Natural killer cell (primary cell): ENCODE results near the gene WDHD1. TPM values are rescaled to one million over a fixed set of nuclear protein-coding genes. Genes with fewer than 3 reads are reported as not detected.
"Not testable (repeated sequence)": the region's sequence is repeated elsewhere in the genome, so short reads cannot be mapped to it uniquely, and the experiment has no call there.

Source experiments
- ATAC-seq, 3 donors: fragments of 150-1000 bp in 2 of 3; fragments of 200-7000 bp in 1 of 3; cut with Tn5 transposase; 1 replicate in 1 of 3; 2 replicates in 2 of 3; pipeline ENCODE4 v1.10.0; 2021; ENCODE audit warnings: mild to moderate bottlenecking in 2 of 3, moderate library complexity in 2 of 3
- DNase-seq, 2 donors: peaks; one replicate each; pipeline versions ENCODE4 v3.0.0 to v3.0.0-alpha.2; 2013 to 2021; ENCODE audit warnings: mixed read lengths in 1 of 2
- H3K27ac ChIP-seq: one replicate; pipeline ENCODE4 v1.5.1; 2013; ENCODE audit warnings: mild to moderate bottlenecking, low read length
- H3K27me3 ChIP-seq: one replicate; pipeline ENCODE4 v1.6.1; 2013; ENCODE audit warnings: low read length; ENCODE audit not compliant: control insufficient read depth, insufficient read depth
- H3K36me3 ChIP-seq: one replicate; pipeline ENCODE4 v1.6.1; 2013; ENCODE audit warnings: low read length; ENCODE audit not compliant: control insufficient read depth, insufficient read depth
- H3K4me1 ChIP-seq: one replicate; pipeline ENCODE4 v1.6.1; 2013; ENCODE audit warnings: low read length; ENCODE audit not compliant: control insufficient read depth, insufficient read depth
- H3K4me3 ChIP-seq: one replicate; pipeline ENCODE4 v1.5.1; 2013; ENCODE audit warnings: low read length
- H3K9me3 ChIP-seq: one replicate; pipeline ENCODE4 v1.6.1; 2013; ENCODE audit warnings: low read length; ENCODE audit not compliant: control insufficient read depth, insufficient read depth
- H3K27ac Mint-ChIP-seq, 2 donors: one replicate each; pipeline ENCODE4 v1.8.0; 2022; ENCODE audit warnings: mild to moderate bottlenecking in 2 of 2, mixed read lengths in 2 of 2, moderate library complexity in 1 of 2
- H3K27me3 Mint-ChIP-seq, 2 donors: one replicate each; pipeline ENCODE4 v1.8.0; 2022; ENCODE audit warnings: low read depth in 2 of 2, mixed read lengths in 2 of 2
- H3K36me3 Mint-ChIP-seq: one replicate; pipeline ENCODE4 v1.8.0; 2022; ENCODE audit warnings: mixed read lengths
- H3K4me1 Mint-ChIP-seq, 2 donors: one replicate each; pipeline ENCODE4 v1.8.0; 2022; ENCODE audit warnings: mixed read lengths in 2 of 2
- H3K4me3 Mint-ChIP-seq: one replicate; pipeline ENCODE4 v1.8.0; 2022; ENCODE audit warnings: mild to moderate bottlenecking, moderate library complexity, mixed read lengths
- H3K9me3 Mint-ChIP-seq, 2 donors: one replicate each; pipeline ENCODE4 v1.8.0; 2022; ENCODE audit warnings: mixed read lengths in 2 of 2
- CTCF ChIP-seq: fragments of 200-600 bp; IDR thresholded peaks from one replicate; pipeline ENCODE4 v1.8.0; 2022; ENCODE audit warnings: antibody characterized with exemption
- WGBS: methylation state at CpG from one replicate; pipeline ENCODE4 v1.1.7; 2013; ENCODE audit warnings: missing lambda C conversion rate; ENCODE audit not compliant: insufficient coverage; 5-methylcytosine and 5-hydroxymethylcytosine counted together
- intact Hi-C: fragments of 100-400 bp; cut with micrococcal nuclease; formaldehyde crosslinking; loops from one replicate; pipeline ENCODE4 v1.14.2; 2022
- total RNA-seq, 4 donors: library from RNA; stranded (reverse); fragments of 120-200 nt in 1 of 4; gene quantifications; one replicate each; pipeline versions ENCODE4 v1.2.3 to v1.2.4, GENCODE V29; 2013 to 2022

Gene WDHD1
- total RNA-seq, 3 donors from 2014 or later (not counting 1 experiment from before 2014, with no cell fraction given): 4.5 to 5.4 (median 5.3) TPM

DNA sequence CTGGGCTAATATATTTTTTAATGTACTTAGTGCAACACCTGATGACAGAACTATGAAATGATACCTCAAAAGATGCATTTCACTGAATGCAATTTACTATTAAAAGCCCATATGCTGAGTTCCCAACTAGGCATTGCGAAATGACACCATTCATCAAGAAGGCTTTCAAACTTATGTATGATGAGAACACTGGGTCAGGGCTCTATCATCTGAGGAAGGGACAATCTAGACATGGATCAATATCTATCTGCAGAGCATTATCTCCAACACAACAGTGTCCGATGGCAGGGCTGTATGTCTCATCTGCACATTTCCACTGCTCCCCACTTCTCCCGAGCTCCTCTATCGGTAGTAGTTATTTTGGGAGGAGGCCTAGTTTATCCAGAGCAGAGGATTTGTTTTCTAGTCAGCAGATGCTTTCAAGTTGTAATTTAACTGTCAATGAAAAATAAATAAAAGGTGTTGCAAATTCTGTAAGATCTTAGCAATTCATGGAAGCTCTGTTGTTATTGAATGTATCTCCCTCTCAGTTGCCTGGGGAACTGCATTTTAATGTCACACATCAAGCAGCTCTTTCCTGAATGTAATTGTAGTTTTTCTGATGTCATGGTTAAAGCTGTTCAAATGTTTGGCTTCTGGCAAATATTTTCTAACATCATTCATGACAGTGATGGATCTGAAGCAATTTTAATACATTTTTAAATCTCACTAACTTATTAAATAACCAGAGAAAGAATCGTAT is 116.9 kb downstream of the WDHD1 start:
- peaks cover 3% of the 10 kb centered on the region for H3K4me1 ChIP-seq
- no peak overlapping the region for H3K4me3 Mint-ChIP-seq
- H3K27ac Mint-ChIP-seq: peak overlapping the region in 1 of 2 donors; percentile 34
- H3K27ac ChIP-seq: no peak overlapping the region
- H3K27me3 Mint-ChIP-seq: no peaks in the 10 kb centered on the region
- no peaks in the 10 kb centered on the region for H3K36me3 Mint-ChIP-seq
- TF ChIP-seq CTCF: no peak
- H3K36me3 ChIP-seq: no peaks in the 10 kb centered on the region
- H3K27me3 ChIP-seq: no peaks in the 10 kb centered on the region
- ATAC-seq (no peak), DNase-seq (no peak)
- intact Hi-C loops: loop anchor here (10.0 kb wide), 2 partner anchors 115 to 345 kb away; partner anchors contain the start of genes SAMD4A, SOCS4 and WDHD1
- peaks cover 20% of the 10 kb centered on the region in 2 donors for H3K4me1 Mint-ChIP-seq
- H3K4me3 ChIP-seq: no peak overlapping the region
- no peaks in the 10 kb centered on the region for H3K9me3 Mint-ChIP-seq
- no peaks in the 10 kb centered on the region for H3K9me3 ChIP-seq
- WGBS: 91% methylated on average over 4 of the region's 5 CpGs

GRCh38 chr14:54908973-54909372 is 117.9 kb downstream of the WDHD1 start:
- H3K36me3 Mint-ChIP-seq, H3K27me3 ChIP-seq, H3K27ac Mint-ChIP-seq, H3K9me3 ChIP-seq, H3K27me3 Mint-ChIP-seq, H3K27ac ChIP-seq, ATAC-seq, H3K36me3 ChIP-seq, H3K4me3 Mint-ChIP-seq, H3K9me3 Mint-ChIP-seq, DNase-seq, H3K4me1 ChIP-seq, H3K4me3 ChIP-seq: not testable (repeated sequence)
- intact Hi-C loops: loop anchor here (10.0 kb wide), 2 partner anchors 116 to 344 kb away; partner anchors contain the start of genes SAMD4A, SOCS4 and WDHD1
- 96% methylated on average over 2 of the region's 4 CpGs for WGBS
- peaks cover 20% of the 10 kb centered on the region in 2 donors for H3K4me1 Mint-ChIP-seq

GRCh38 chr14:54908190-54908589 is 118.7 kb downstream of the WDHD1 start:
- Histone ChIP-seq H3K36me3 (no peaks in the 10 kb centered on the region), H3K4me1 (peaks cover 6% of the 10 kb centered on the region), H3K9me3 (no peaks in the 10 kb centered on the region), H3K27me3 (no peaks in the 10 kb centered on the region), H3K27ac (no peak overlapping the region), H3K4me3 (no peak overlapping the region)
- no peaks in the 10 kb centered on the region for H3K36me3 Mint-ChIP-seq
- H3K27ac Mint-ChIP-seq: peak overlapping the region; percentile 67 to 85
- intact Hi-C loops: loop anchor here (10.0 kb wide), 2 partner anchors 117 to 343 kb away; partner anchors contain the start of genes SAMD4A, SOCS4 and WDHD1
- H3K4me3 Mint-ChIP-seq: peak overlapping the region; percentile 71
- no peaks in the 10 kb centered on the region for H3K9me3 Mint-ChIP-seq
- H3K4me1 Mint-ChIP-seq: peaks cover 20 to 23% of the 10 kb centered on the region in 2 donors
- DNase-seq (peak in 1 of 2 donors; percentile 51), ATAC-seq (peak; percentile 72 to 88 (median 86))
- no peaks in the 10 kb centered on the region for H3K27me3 Mint-ChIP-seq
- 19% methylated on average over 2 of the region's 4 CpGs for WGBS
- TF ChIP-seq CTCF: no peak

GRCh38 chr14:54906075-54906474 is 120.8 kb downstream of the WDHD1 start:
- H3K4me3 Mint-ChIP-seq: no peak overlapping the region
- TF ChIP-seq CTCF: no peak
- H3K4me1 Mint-ChIP-seq: peaks cover 22 to 28% of the 10 kb centered on the region in 2 donors

More at GRCh38 chr14:54906075-54906474, 120.8 kb downstream of the WDHD1 start:
- H3K27ac ChIP-seq: no peak overlapping the region
- DNase-seq: no peak
- H3K27ac Mint-ChIP-seq: peak overlapping the region; percentile 25 to 68
- no peaks in the 10 kb centered on the region for H3K27me3 Mint-ChIP-seq
- H3K27me3 ChIP-seq: no peaks in the 10 kb centered on the region
- intact Hi-C loops: loop anchor here (10.0 kb wide), 2 partner anchors 119 to 341 kb away; partner anchors contain the start of genes SAMD4A, SOCS4 and WDHD1
- H3K4me3 ChIP-seq: no peak overlapping the region
- H3K4me1 ChIP-seq: peaks cover 10% of the 10 kb centered on the region
- no peaks in the 10 kb centered on the region for H3K9me3 ChIP-seq
- no peaks in the 10 kb centered on the region for H3K36me3 Mint-ChIP-seq
- no peaks in the 10 kb centered on the region for H3K36me3 ChIP-seq
- H3K9me3 Mint-ChIP-seq: no peaks in the 10 kb centered on the region
- ATAC-seq: no peak
